HepG2 (cell line): Measurements from ENCODE around the gene LSM2. TPM values are rescaled to one million over a fixed set of nuclear protein-coding genes. Genes with fewer than 3 reads are reported as not detected.

ENCODE experiments used
- ATF7-NPFF ChIP-seq: sonication (generic); formaldehyde crosslinking; IDR thresholded peaks from 2 replicates; pipeline ENCODE4 v1.8.1; 2023; ENCODE audit warnings: mild to moderate bottlenecking, low read depth, missing genetic modification reagents, moderate library complexity
- ATM ChIP-seq: fragments of 450-650 bp; IDR thresholded peaks from 2 replicates; pipeline ENCODE4 v1.7.1; 2017; ENCODE audit warnings: mild to moderate bottlenecking, borderline replicate concordance
- BORCS8-MEF2B ChIP-seq: sonication (generic); formaldehyde crosslinking; IDR thresholded peaks from 2 replicates; pipeline ENCODE4 v1.8.0; 2022; ENCODE audit warnings: mild to moderate bottlenecking, missing genetic modification reagents
- ELF3 ChIP-seq: IDR thresholded peaks from 2 replicates; pipeline ENCODE4 v1.6.1; 2016; ENCODE audit warnings: missing genetic modification reagents, missing compliant biosample characterization
- KLF9 ChIP-seq: IDR thresholded peaks from 2 replicates; pipeline ENCODE4 v1.6.1; 2016; ENCODE audit warnings: low read depth
- MTA3 ChIP-seq: sonication (generic); formaldehyde crosslinking; IDR thresholded peaks from 2 replicates; pipeline ENCODE4 v1.4.0; 2020; ENCODE audit warnings: missing genetic modification reagents
- RARG ChIP-seq: sonication (generic); formaldehyde crosslinking; IDR thresholded peaks from 2 replicates; pipeline ENCODE4 v1.4.0; 2020; ENCODE audit warnings: low read depth, mild to moderate bottlenecking, missing genetic modification reagents
- REXO4 ChIP-seq: sonication (generic); formaldehyde crosslinking; IDR thresholded peaks from 2 replicates; pipeline ENCODE4 v1.8.0; 2022; ENCODE audit warnings: missing genetic modification reagents, mild to moderate bottlenecking, borderline replicate concordance
- TMF1 ChIP-seq: sonication (generic); formaldehyde crosslinking; IDR thresholded peaks from 2 replicates; pipeline ENCODE4 v1.8.1; 2022; ENCODE audit warnings: low read depth, missing genetic modification reagents
- polyA plus RNA-seq, 8 experiments: library from polyadenylated mRNA; depleted of rRNA in 3 of 8; stranded (reverse) in 7 of 8; unstranded in 1 of 8; fragments of >200 nt; fragmentation: Illumina TruSeq in 4 of 8; extraction: Trizol in 4 of 8; gene quantifications; 2 replicates each; pipeline versions ENCODE4 v1.2.1 to v1.2.3, GENCODE V29; 2011 to 2016; ENCODE audit warnings: low read depth in 4 of 8, missing spikeins in 1 of 8, mixed read lengths in 1 of 8; ENCODE audit not compliant: insufficient read depth in 1 of 8
- total RNA-seq, 5 experiments: library from RNA; depleted of rRNA; stranded (reverse); fragments of >200 nt; fragmentation: Illumina TruSeq; extraction: Trizol; gene quantifications; 2 replicates each; pipeline ENCODE4 v1.2.3, GENCODE V29; 2016; ENCODE audit warnings: low read depth in 1 of 5
- TF ChIP-seq, protein P1 (sequence below): sonication (generic); formaldehyde crosslinking; IDR thresholded peaks from 2 replicates; pipeline ENCODE4 v1.5.0; 2020; ENCODE audit warnings: mild to moderate bottlenecking, missing genetic modification reagents, borderline replicate concordance
- TF ChIP-seq, protein P2 (sequence below), 2 experiments: sonication (generic) in 1 of 2; formaldehyde crosslinking in 1 of 2; IDR thresholded peaks; 2 replicates each; pipeline versions ENCODE4 v1.4.0 to v1.6.1; 2018 to 2020; ENCODE audit warnings: missing genetic modification reagents in 2 of 2, borderline replicate concordance in 1 of 2, low read depth in 1 of 2, mild to moderate bottlenecking in 1 of 2, missing biosample characterization in 1 of 2
- TF ChIP-seq, protein P3 (sequence below): fragments of 450-650 bp; IDR thresholded peaks from 2 replicates; pipeline ENCODE4 v1.6.1; 2016
- TF ChIP-seq, protein P4 (sequence below): IDR thresholded peaks from 2 replicates; pipeline ENCODE4 v1.6.1; 2018; ENCODE audit warnings: missing genetic modification reagents
- TF ChIP-seq, protein P5 (sequence below): sonication (generic); formaldehyde crosslinking; IDR thresholded peaks from 2 replicates; pipeline ENCODE4 v1.4.0; 2020; ENCODE audit warnings: missing genetic modification reagents

LSM2 gene
- total and polyA plus RNA-seq, 2 of the 13 experiments (the other 11 are each of a cell fraction or from before 2014, with no cell fraction given), result 69.4 to 90.5 TPM

DNA sequence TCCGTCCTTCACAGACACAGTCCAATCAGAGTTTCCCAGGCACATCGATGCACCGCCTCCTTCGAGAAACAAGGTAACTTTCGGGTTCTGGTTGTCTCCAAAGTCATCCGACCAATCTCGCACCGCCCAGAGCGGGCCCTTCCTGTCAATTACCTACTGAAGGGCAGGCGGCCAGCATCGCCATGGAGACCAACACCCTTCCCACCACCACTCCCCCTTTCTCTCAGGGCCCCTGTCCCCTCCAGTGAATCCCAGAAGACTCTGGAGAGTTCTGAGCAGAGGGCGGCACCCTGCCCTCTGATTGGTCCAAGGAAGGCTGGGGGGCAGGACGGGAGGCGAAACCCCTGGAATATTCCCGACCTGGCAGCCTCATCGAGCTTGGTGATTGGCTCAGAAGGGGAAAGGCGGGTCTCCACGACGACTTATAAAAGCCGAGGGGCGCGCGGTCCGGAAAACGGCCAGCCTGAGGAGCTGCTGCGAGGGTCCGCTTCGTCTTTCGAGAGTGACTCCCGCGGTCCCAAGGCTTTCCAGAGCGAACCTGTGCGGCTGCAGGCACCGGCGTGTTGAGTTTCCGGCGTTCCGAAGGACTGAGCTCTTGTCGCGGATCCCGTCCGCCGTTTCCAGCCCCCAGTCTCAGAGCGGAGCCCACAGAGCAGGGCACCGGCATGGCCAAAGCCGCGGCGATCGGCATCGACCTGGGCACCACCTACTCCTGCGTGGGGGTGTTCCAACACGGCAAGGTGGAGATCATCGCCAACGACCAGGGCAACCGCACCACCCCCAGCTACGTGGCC is 20.7 kb upstream of the LSM2 start, which contains the start of gene HSPA1B (continued):
- TF ChIP-seq KLF9 (CRISPR knock-in tag), result no peak
- TF ChIP-seq BORCS8-MEF2B (CRISPR knock-in tag), result peak; percentile 61; the same call in 1 of the 2 replicates
- 0 out of 2 replicates have a peak, but pooled peaks have one; percentile 74 for TF ChIP-seq TMF1 (CRISPR knock-in tag)
- TF ChIP-seq, protein P1, sequence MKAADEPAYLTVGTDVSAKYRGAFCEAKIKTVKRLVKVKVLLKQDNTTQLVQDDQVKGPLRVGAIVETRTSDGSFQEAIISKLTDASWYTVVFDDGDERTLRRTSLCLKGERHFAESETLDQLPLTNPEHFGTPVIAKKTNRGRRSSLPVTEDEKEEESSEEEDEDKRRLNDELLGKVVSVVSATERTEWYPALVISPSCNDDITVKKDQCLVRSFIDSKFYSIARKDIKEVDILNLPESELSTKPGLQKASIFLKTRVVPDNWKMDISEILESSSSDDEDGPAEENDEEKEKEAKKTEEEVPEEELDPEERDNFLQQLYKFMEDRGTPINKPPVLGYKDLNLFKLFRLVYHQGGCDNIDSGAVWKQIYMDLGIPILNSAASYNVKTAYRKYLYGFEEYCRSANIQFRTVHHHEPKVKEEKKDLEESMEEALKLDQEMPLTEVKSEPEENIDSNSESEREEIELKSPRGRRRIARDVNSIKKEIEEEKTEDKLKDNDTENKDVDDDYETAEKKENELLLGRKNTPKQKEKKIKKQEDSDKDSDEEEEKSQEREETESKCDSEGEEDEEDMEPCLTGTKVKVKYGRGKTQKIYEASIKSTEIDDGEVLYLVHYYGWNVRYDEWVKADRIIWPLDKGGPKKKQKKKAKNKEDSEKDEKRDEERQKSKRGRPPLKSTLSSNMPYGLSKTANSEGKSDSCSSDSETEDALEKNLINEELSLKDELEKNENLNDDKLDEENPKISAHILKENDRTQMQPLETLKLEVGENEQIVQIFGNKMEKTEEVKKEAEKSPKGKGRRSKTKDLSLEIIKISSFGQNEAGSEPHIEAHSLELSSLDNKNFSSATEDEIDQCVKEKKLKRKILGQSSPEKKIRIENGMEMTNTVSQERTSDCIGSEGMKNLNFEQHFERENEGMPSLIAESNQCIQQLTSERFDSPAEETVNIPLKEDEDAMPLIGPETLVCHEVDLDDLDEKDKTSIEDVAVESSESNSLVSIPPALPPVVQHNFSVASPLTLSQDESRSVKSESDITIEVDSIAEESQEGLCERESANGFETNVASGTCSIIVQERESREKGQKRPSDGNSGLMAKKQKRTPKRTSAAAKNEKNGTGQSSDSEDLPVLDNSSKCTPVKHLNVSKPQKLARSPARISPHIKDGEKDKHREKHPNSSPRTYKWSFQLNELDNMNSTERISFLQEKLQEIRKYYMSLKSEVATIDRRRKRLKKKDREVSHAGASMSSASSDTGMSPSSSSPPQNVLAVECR (CRISPR knock-in tag), result peak; percentile 75; the same call in 1 of the 2 replicates
- TF ChIP-seq, protein P2, sequence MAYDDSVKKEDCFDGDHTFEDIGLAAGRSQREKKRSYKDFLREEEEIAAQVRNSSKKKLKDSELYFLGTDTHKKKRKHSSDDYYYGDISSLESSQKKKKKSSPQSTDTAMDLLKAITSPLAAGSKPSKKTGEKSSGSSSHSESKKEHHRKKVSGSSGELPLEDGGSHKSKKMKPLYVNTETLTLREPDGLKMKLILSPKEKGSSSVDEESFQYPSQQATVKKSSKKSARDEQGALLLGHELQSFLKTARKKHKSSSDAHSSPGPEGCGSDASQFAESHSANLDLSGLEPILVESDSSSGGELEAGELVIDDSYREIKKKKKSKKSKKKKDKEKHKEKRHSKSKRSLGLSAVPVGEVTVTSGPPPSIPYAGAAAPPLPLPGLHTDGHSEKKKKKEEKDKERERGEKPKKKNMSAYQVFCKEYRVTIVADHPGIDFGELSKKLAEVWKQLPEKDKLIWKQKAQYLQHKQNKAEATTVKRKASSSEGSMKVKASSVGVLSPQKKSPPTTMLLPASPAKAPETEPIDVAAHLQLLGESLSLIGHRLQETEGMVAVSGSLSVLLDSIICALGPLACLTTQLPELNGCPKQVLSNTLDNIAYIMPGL (CRISPR knock-in tag; IDR thresholded peaks at IDR 0.05; ENCODE audit: borderline replicate concordance in 1 of 2, low read depth in 1 of 2), result peak; percentile 13 to 51; a peak in 3 of 4 replicates
- TF ChIP-seq ELF3 (CRISPR knock-in tag), result peak; percentile 57
- no peak for TF ChIP-seq MTA3 (CRISPR knock-in tag)
- 0 out of 2 replicates have a peak, but pooled peaks have one; percentile 40 for TF ChIP-seq REXO4 (CRISPR knock-in tag)
- TF ChIP-seq, protein P3, sequence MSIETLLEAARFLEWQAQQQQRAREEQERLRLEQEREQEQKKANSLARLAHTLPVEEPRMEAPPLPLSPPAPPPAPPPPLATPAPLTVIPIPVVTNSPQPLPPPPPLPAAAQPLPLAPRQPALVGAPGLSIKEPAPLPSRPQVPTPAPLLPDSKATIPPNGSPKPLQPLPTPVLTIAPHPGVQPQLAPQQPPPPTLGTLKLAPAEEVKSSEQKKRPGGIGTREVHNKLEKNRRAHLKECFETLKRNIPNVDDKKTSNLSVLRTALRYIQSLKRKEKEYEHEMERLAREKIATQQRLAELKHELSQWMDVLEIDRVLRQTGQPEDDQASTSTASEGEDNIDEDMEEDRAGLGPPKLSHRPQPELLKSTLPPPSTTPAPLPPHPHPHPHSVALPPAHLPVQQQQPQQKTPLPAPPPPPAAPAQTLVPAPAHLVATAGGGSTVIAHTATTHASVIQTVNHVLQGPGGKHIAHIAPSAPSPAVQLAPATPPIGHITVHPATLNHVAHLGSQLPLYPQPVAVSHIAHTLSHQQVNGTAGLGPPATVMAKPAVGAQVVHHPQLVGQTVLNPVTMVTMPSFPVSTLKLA, result peak; percentile 35; the same call in 1 of the 2 replicates
- TF ChIP-seq, protein P4, sequence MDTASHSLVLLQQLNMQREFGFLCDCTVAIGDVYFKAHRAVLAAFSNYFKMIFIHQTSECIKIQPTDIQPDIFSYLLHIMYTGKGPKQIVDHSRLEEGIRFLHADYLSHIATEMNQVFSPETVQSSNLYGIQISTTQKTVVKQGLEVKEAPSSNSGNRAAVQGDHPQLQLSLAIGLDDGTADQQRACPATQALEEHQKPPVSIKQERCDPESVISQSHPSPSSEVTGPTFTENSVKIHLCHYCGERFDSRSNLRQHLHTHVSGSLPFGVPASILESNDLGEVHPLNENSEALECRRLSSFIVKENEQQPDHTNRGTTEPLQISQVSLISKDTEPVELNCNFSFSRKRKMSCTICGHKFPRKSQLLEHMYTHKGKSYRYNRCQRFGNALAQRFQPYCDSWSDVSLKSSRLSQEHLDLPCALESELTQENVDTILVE (CRISPR knock-in tag), result peak; percentile 84
- TF ChIP-seq ATF7-NPFF, result peak; percentile 89
- TF ChIP-seq RARG (CRISPR knock-in tag), result no peak
- TF ChIP-seq, protein P5, sequence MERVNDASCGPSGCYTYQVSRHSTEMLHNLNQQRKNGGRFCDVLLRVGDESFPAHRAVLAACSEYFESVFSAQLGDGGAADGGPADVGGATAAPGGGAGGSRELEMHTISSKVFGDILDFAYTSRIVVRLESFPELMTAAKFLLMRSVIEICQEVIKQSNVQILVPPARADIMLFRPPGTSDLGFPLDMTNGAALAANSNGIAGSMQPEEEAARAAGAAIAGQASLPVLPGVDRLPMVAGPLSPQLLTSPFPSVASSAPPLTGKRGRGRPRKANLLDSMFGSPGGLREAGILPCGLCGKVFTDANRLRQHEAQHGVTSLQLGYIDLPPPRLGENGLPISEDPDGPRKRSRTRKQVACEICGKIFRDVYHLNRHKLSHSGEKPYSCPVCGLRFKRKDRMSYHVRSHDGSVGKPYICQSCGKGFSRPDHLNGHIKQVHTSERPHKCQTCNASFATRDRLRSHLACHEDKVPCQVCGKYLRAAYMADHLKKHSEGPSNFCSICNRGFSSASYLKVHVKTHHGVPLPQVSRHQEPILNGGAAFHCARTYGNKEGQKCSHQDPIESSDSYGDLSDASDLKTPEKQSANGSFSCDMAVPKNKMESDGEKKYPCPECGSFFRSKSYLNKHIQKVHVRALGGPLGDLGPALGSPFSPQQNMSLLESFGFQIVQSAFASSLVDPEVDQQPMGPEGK (CRISPR knock-in tag), result peak; percentile 67
- no peak for TF ChIP-seq ATM
